Fibroblast of skin of back (primary cell): Measurements from ENCODE around the gene ITCH.

ENCODE experiments used
- DNase-seq: peaks from one replicate; pipeline ENCODE4 v3.0.0-alpha.2; 2013

Gene ITCH

DNA sequence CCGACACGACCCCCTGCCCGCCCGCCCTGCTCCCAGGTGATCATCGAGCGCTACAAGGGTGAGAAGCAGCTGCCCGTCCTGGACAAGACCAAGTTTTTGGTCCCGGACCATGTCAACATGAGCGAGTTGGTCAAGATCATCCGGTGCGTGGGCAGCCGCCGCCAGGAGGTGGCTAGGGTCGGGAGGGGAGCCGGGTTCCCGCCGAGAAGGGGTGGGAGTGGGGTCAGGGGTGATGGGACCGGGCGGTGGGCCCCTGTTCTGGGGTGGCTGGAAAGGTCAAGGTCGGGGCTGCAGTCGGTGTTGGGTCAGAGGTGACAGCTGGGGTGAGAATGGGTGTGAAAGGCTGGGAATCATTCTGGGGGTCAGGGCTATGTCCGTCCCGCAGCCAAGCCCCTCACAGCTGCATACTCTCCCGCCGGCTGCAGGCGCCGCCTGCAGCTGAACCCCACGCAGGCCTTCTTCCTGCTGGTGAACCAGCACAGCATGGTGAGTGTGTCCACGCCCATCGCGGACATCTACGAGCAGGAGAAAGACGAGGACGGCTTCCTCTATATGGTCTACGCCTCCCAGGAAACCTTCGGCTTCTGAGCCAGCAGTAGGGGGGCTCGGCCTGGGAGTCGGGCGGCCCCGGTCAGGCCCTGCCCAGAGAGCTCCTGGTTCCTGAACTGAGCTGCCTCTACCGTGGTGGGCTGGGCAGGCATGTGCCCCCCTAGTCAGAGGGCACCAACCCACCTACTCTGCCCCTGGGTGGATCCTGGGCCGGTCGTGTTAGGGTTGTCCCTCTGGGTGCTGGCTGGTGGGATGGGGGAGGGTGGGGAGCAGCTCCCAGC lies 196.5 kb downstream of the ITCH start:
- no peak for DNase-seq

DNA sequence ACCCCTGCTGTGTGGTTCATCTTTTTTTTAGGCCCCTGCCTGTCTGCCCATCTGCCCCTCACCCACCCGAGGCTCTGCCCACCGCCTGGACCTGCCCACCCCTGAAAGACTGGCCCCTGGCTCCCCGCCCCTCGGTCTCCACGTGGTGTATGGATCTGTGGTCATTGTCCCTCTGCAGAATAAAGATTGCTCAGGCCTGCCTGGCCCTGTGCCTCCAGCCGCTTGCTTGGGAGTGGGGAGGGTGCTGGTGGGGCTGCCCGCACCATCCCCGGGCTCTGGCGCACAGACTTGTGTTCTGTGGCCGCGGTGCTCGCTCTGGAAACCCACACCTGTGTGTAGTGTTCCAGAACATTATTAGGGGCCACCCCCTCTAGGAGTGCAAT lies 197.1 kb downstream of the ITCH start:
- no peak for DNase-seq

- DNase-seq = no peak
Measured at GRCh38 chr20:34560614-34561013, 197.5 kb downstream of the ITCH start.
